HEK293T (cell line): ENCODE data around the gene MDFIC2.

Experiments
- CTCF ChIA-PET: fragments of 350-600 bp; formaldehyde crosslinking; extraction: SDS; loops from one replicate; lab custom pipeline; 2021; ENCODE audit warnings: antibody characterized with exemption, inconsistent platforms; lab: Yijun Ruan, JAX
- POLR2A ChIA-PET: fragments of 350-600 bp; formaldehyde crosslinking; extraction: SDS; loops from one replicate; lab custom pipeline; 2020; ENCODE audit warnings: antibody characterized with exemption, inconsistent platforms; lab: Yijun Ruan, JAX
- DNase-seq: peaks from one replicate; pipeline ENCODE4 v3.0.0; 2012; ENCODE audit warnings: mixed read lengths; ENCODE audit errors: extremely low spot score
- ARNT ChIP-seq: fragments of 450-650 bp; IDR thresholded peaks from 2 replicates; pipeline ENCODE4 v1.6.1; 2017; ENCODE audit warnings: mild to moderate bottlenecking
- BHLHE40 ChIP-seq: fragments of 450-650 bp; IDR thresholded peaks from 2 replicates; pipeline ENCODE4 v1.6.1; 2016; ENCODE audit warnings: mild to moderate bottlenecking, moderate library complexity, borderline replicate concordance
- CTBP1 ChIP-seq: fragments of 450-650 bp; IDR thresholded peaks from 2 replicates; pipeline ENCODE4 v1.6.1; 2016; ENCODE audit warnings: borderline replicate concordance
- ELF4 ChIP-seq: fragments of 450-650 bp; IDR thresholded peaks from 2 replicates; pipeline ENCODE4 v1.6.1; 2017; ENCODE audit warnings: antibody characterized with exemption
- FOXA1 ChIP-seq: fragments of 450-650 bp; IDR thresholded peaks from 2 replicates; pipeline ENCODE4 v1.6.1; 2016; ENCODE audit warnings: mild to moderate bottlenecking
- FOXK2 ChIP-seq: fragments of 450-650 bp; IDR thresholded peaks from 2 replicates; pipeline ENCODE4 v1.6.1; 2016; ENCODE audit warnings: mild to moderate bottlenecking
- FOXM1 ChIP-seq: fragments of 450-650 bp; IDR thresholded peaks from 2 replicates; pipeline ENCODE4 v1.6.1; 2017; ENCODE audit warnings: mild to moderate bottlenecking, borderline replicate concordance
- HDGF ChIP-seq: fragments of 450-650 bp; IDR thresholded peaks from 2 replicates; pipeline ENCODE4 v1.6.1; 2017; ENCODE audit warnings: antibody characterized with exemption, borderline replicate concordance
- L3MBTL2 ChIP-seq: fragments of 450-650 bp; conservative IDR thresholded peaks from 2 replicates; pipeline ENCODE4 v1.6.1; 2016; ENCODE audit warnings: mild to moderate bottlenecking
- LEF1 ChIP-seq: fragments of 450-650 bp; IDR thresholded peaks from 2 replicates; pipeline ENCODE4 v1.6.1; 2017; ENCODE audit warnings: mild to moderate bottlenecking, borderline replicate concordance
- NFRKB ChIP-seq: fragments of 450-650 bp; IDR thresholded peaks from 2 replicates; pipeline ENCODE4 v1.6.1; 2016; ENCODE audit warnings: mild to moderate bottlenecking, moderate library complexity
- SP1 ChIP-seq: fragments of 450-650 bp; IDR thresholded peaks from 2 replicates; pipeline ENCODE4 v1.6.1; 2017
- SUZ12 ChIP-seq: fragments of 450-650 bp; IDR thresholded peaks from 2 replicates; pipeline ENCODE4 v1.6.1; 2016; ENCODE audit warnings: mild to moderate bottlenecking
- TARDBP ChIP-seq: fragments of 450-650 bp; IDR thresholded peaks from 2 replicates; pipeline ENCODE4 v1.6.1; 2016
- ZNF384 ChIP-seq: fragments of 450-650 bp; IDR thresholded peaks from 2 replicates; pipeline ENCODE4 v1.6.1; 2016
- TF ChIP-seq, protein P1 (sequence below): fragments of 450-650 bp; IDR thresholded peaks from 2 replicates; pipeline ENCODE4 v1.6.1; 2016

MDFIC2 gene

GRCh38 chr3:70201975-70202374, 110.5 kb downstream of the MDFIC2 start:
- no peak for TF ChIP-seq ELF4
- no peak for TF ChIP-seq NFRKB
- TF ChIP-seq HDGF, result no peak
- TF ChIP-seq, protein P1, sequence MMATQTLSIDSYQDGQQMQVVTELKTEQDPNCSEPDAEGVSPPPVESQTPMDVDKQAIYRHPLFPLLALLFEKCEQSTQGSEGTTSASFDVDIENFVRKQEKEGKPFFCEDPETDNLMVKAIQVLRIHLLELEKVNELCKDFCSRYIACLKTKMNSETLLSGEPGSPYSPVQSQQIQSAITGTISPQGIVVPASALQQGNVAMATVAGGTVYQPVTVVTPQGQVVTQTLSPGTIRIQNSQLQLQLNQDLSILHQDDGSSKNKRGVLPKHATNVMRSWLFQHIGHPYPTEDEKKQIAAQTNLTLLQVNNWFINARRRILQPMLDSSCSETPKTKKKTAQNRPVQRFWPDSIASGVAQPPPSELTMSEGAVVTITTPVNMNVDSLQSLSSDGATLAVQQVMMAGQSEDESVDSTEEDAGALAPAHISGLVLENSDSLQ, result no peak
- TF ChIP-seq SUZ12, result no peak
- TF ChIP-seq SP1, result no peak
- no peak for TF ChIP-seq L3MBTL2
- TF ChIP-seq ZNF384, result no peak
- no peak for TF ChIP-seq FOXM1
- no peak for TF ChIP-seq ARNT
- TF ChIP-seq LEF1, result no peak
- ChIA-PET POLR2A (no interaction called here), CTCF (no interaction called here)
- no peak for DNase-seq

DNA sequence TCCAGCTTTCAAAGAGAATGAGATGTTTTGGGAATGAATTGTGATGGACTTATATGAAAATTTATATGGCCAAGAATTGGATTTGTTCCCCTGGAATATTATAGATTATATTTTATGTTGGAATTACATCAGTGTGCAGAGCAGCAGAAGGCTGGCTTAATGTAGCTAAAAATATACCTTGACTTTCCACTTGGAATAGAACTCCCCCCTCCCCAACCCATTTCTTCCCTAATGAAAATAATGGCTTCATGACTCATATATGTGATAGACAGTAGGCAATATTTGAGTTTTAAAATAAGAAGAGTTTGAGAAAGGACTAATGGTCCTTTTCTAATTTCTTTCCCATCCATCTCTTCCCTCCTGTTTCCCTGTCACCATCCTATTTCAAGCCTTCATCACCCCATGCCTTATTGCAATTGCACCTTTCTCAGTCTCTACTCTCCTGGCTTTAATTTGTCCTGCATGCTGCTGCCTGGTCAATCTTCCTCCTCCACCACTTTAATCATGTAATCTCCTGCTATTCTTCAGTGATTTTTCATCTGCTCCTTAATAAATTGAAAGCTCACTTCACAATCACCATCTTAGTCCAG, 122.5 kb downstream of the MDFIC2 start:
- TF ChIP-seq LEF1 (no peak), FOXA1 (no peak), SUZ12 (no peak), CTBP1 (no peak), SP1 (no peak), BHLHE40 (no peak), FOXK2 (no peak)
- ChIA-PET CTCF (interaction anchor here (0.7 kb wide), 1 partner anchor 16 kb away, joined by 3 read pairs; no protein-coding TSS in a partner anchor), POLR2A (no interaction called here)
- DNase-seq, result no peak

DNA sequence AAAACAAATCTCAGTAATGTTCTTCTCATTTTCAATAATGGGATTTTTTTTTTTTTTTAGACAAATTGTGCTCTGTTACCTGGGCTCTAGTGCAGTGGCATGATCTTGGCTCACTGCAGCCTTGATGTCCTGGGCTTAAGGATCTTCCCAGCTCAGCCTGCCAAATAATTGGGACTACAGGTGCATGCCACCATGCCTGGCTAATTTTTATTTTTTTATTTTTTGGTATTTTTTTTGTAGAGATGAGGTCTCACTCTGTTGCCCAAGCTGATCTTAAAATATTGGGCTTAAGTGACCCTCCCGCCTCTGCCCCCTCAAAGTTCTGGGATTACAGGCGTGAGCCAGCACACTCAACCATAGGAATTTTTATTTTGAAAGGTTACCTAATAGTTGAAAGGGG, 126.2 kb downstream of the MDFIC2 start:
- ChIA-PET CTCF (interaction anchor here (0.6 kb wide), 1 partner anchor 123 kb away, joined by 3 read pairs; no protein-coding TSS in a partner anchor), POLR2A (no interaction called here)
- TF ChIP-seq FOXA1 (no peak), ARNT (no peak), ZNF384 (no peak), FOXM1 (no peak), SP1 (no peak), L3MBTL2 (no peak), ELF4 (no peak), CTBP1 (no peak), LEF1 (no peak), FOXK2 (no peak), TARDBP (no peak), BHLHE40 (no peak), SUZ12 (no peak), HDGF (no peak)
- TF ChIP-seq, protein P1, result no peak
- DNase-seq, result no peak

GRCh38 chr3:70185661-70186060, 126.8 kb downstream of the MDFIC2 start:
- ChIA-PET POLR2A (no interaction called here), CTCF (interaction anchor here (0.6 kb wide), 1 partner anchor 123 kb away, joined by 3 read pairs; no protein-coding TSS in a partner anchor)
- DNase-seq, result no peak
- no peak for TF ChIP-seq SUZ12

GRCh38 chr3:70183781-70184504, 128.5 kb downstream of the MDFIC2 start:
- TF ChIP-seq ARNT, result no peak
- no peak for TF ChIP-seq FOXA1
- POLR2A ChIA-PET, result no interaction called here
- CTCF ChIA-PET, result no interaction called here

GRCh38 chr3:70182166-70182565, 130.3 kb downstream of the MDFIC2 start:
- CTCF ChIA-PET, result no interaction called here
- no peak for TF ChIP-seq SP1
- no peak for TF ChIP-seq CTBP1
- TF ChIP-seq LEF1, result no peak
- no peak for TF ChIP-seq ARNT
- POLR2A ChIA-PET, result no interaction called here
- DNase-seq, result no peak

More at GRCh38 chr3:70183781-70184504, 128.5 kb downstream of the MDFIC2 start:
- DNase-seq, result no peak

DNA sequence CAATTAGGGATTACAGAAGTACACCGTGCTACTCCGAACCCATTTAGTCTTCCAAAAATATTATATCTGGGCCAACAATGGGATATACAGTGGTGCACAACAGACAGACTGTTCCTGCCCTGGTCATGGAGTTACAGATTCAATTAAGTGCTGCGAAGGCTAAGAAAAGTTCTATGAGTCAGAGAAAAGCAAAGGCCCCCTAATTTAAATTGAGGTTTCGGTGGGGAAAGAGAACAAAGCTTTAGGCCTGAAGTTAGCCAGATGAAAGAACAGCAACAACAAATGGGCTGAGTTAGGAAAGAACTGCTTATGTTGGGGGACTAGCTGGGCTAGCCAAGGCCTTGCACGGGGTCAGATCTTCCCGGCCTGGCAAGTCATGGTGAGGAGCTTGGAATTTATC, 131.8 kb downstream of the MDFIC2 start:
- ChIA-PET CTCF (no interaction called here), POLR2A (no interaction called here)
- no peak for DNase-seq
- TF ChIP-seq SUZ12, result no peak
